ENCODE data around the gene GLB1L. TPM values are rescaled to one million over a fixed set of nuclear protein-coding genes. Genes with fewer than 3 reads are reported as not detected.

The GLB1L gene
- total RNA-seq, 3 donors from 2014 or later: 10.2 to 15.7 (median 11.8) TPM

DNA sequence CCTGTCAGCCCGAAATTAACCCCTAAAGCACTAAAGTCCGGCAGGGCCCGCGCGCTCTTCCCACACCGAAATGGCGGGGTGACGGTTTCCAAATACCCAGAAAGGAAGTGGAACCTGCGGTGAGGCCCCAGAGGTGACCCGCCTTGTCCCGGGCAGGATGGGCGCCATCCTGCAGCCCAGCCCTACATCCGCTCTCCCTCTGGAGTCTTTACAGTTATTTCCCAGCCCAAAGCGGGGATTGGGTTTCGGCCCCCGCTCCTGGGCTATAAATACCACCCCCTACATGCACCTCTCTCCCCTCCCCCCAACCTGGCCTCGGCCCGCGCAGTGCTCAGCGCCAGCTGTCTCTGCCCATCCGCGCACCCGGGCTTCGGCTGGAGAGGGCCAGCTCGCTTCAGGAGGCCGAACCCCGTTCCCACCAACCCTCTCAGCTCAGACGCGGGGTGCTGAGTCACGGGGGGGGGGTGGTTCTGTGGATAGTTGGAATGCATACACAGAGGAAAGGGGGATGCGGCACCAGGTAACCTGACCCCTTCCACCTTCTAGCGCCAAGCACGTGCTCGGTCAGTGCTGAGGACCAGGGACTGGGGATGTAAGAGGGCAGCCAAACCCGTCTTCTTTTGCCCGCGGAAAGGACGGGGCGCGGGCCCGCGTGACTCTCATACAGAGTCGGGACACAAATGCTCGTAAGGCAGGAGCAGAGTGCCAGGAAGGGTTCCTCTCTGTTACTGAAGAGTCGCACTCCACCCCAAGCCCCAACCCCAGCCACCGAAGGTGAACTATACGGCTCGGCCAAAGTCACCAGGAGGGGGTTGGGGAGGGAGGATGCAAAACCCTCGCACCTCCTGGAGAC, 7.9 kb upstream of the GLB1L start, which contains the start of gene TUBA4B:
Gene TUBA4B (plus strand): TSS at position 344 of the 853 bp plus-strand sequence. CDS start 165 bp downstream, at position 509.
- Histone ChIP-seq H3K4me1 (peaks cover 17 to 18% of the 10 kb centered on the region in 2 donors), H3K27ac (peak within 1 kb of the TSS; percentile 93 to 98), H3K9me3 (no peaks in the 10 kb centered on the region), H3K36me3 (no peaks in the 10 kb centered on the region), H3K4me3 (peak within 1 kb of the TSS; percentile 55 to 76 (median 69)), H3K27me3 (no peaks in the 10 kb centered on the region)
- DNase-seq (ENCODE audit: low spot score in 2 of 2): no peak
- TF ChIP-seq, protein P1, sequence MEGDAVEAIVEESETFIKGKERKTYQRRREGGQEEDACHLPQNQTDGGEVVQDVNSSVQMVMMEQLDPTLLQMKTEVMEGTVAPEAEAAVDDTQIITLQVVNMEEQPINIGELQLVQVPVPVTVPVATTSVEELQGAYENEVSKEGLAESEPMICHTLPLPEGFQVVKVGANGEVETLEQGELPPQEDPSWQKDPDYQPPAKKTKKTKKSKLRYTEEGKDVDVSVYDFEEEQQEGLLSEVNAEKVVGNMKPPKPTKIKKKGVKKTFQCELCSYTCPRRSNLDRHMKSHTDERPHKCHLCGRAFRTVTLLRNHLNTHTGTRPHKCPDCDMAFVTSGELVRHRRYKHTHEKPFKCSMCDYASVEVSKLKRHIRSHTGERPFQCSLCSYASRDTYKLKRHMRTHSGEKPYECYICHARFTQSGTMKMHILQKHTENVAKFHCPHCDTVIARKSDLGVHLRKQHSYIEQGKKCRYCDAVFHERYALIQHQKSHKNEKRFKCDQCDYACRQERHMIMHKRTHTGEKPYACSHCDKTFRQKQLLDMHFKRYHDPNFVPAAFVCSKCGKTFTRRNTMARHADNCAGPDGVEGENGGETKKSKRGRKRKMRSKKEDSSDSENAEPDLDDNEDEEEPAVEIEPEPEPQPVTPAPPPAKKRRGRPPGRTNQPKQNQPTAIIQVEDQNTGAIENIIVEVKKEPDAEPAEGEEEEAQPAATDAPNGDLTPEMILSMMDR (IDR thresholded peaks at IDR 0.05): no peak
- no peak for TF ChIP-seq POLR2A (IDR thresholded peaks at IDR 0.05)
- intact Hi-C loops (cut with DNase I; ENCODE audit: low total_unique reads): no loop called here

DNA sequence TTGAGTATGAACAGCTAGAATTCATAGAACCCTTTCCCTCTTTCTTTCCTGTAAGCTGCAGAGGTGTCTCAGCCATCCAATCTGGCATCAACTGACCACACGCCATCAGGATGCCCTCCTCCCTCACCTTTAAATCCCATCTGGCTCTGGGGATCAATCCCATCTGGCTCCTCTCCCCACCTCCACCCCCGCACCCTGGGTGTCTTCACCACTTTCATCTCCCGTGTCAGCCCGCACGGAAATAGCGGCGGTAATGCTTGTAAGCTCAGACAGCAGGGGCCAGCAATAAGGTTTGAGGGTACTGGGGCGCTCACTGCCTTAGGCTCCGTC, 7.3 kb upstream of the GLB1L start:
- Histone ChIP-seq H3K4me3 (peak overlapping the region; percentile 55 to 76 (median 69)), H3K4me1 (peaks cover 19 to 23% of the 10 kb centered on the region in 2 donors), H3K27me3 (no peaks in the 10 kb centered on the region), H3K27ac (peak overlapping the region; percentile 93 to 98), H3K9me3 (no peaks in the 10 kb centered on the region), H3K36me3 (no peaks in the 10 kb centered on the region)
- intact Hi-C loops (cut with DNase I; ENCODE audit: low total_unique reads): no loop called here
- TF ChIP-seq POLR2AphosphoS5 (IDR thresholded peaks at IDR 0.05) (no peak), POLR2A (IDR thresholded peaks at IDR 0.05) (no peak)
- TF ChIP-seq, protein P1 (IDR thresholded peaks at IDR 0.05): no peak
- DNase-seq (ENCODE audit: low spot score in 2 of 2): no peak

GRCh38 chr2:219252084-219252483, 6.8 kb upstream of the GLB1L start:
- Histone ChIP-seq H3K36me3 (no peaks in the 10 kb centered on the region), H3K4me3 (peak overlapping the region; percentile 55 to 76 (median 69)), H3K27me3 (no peaks in the 10 kb centered on the region), H3K4me1 (peaks cover 19 to 24% of the 10 kb centered on the region in 2 donors), H3K9me3 (no peaks in the 10 kb centered on the region), H3K27ac (peak overlapping the region; percentile 93 to 98)
- TF ChIP-seq POLR2AphosphoS5 (IDR thresholded peaks at IDR 0.05) (no peak), POLR2A (IDR thresholded peaks at IDR 0.05) (no peak)
- TF ChIP-seq, protein P1 (IDR thresholded peaks at IDR 0.05): no peak
- DNase-seq (ENCODE audit: low spot score in 2 of 2): no peak
- intact Hi-C loops (cut with DNase I; ENCODE audit: low total_unique reads): no loop called here

- intact Hi-C loops (cut with DNase I; ENCODE audit: low total_unique reads): no loop called here
- Histone ChIP-seq H3K9me3 (no peaks in the 10 kb centered on the region), H3K36me3 (no peaks in the 10 kb centered on the region), H3K27me3 (no peaks in the 10 kb centered on the region), H3K4me3 (peak overlapping the region in 1 of 3 donors; percentile 76), H3K27ac (peak overlapping the region; percentile 93 to 98), H3K4me1 (peaks cover 19 to 24% of the 10 kb centered on the region in 2 donors)
- no peak for TF ChIP-seq POLR2A (IDR thresholded peaks at IDR 0.05)
- no peak for TF ChIP-seq POLR2AphosphoS5 (IDR thresholded peaks at IDR 0.05)
- TF ChIP-seq, protein P1 (IDR thresholded peaks at IDR 0.05): no peak
- no peak for DNase-seq (ENCODE audit: low spot score in 2 of 2)
Observed at GRCh38 chr2:219251656-219252055, 6.4 kb upstream of the GLB1L start.

DNA sequence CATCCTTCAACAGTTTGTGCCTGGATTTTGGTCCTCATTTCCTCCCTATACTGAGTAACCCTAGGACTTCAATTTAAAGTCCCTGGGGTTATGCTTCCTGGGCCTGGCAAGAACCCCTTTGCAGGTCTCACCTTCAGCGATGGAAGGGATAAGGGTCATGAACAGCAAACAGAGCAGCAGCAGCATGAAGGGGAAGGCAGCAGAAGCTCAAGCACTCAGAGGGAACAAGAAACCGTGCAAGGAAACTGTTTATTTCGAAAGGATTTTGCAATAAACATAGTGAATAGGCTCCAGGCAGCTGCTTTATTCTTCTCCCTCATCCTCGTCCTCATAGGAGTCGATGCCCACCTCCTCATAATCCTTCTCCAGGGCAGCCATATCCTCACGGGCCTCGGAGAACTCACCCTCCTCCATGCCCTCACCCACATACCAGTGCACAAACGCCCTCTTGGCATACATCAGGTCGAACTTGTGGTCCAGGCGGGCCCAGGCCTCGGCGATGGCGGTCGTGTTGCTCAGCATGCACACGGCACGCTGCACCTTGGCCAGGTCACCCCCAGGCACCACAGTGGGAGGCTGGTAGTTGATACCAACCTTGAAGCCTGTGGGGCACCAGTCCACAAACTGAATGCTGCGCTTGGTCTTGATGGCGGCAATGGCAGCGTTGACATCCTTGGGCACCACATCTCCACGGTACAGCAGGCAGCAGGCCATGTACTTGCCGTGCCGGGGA, 5.0 kb upstream of the GLB1L start:
- peak overlapping the region in 1 of 3 donors; percentile 43 for H3K4me3 ChIP-seq
- H3K9me3 ChIP-seq: no peaks in the 10 kb centered on the region
- H3K27me3 ChIP-seq: no peaks in the 10 kb centered on the region
- H3K36me3 ChIP-seq: no peaks in the 10 kb centered on the region
- no peak for DNase-seq (ENCODE audit: low spot score in 2 of 2)
- intact Hi-C loops (cut with DNase I; ENCODE audit: low total_unique reads): no loop called here
- peak overlapping the region; percentile 93 to 98 for H3K27ac ChIP-seq
- peaks cover 19 to 24% of the 10 kb centered on the region in 2 donors for H3K4me1 ChIP-seq
- TF ChIP-seq POLR2AphosphoS5 (IDR thresholded peaks at IDR 0.05) (no peak), POLR2A (IDR thresholded peaks at IDR 0.05) (no peak)
- TF ChIP-seq, protein P1 (IDR thresholded peaks at IDR 0.05): no peak
